GM19397 (cell line): Measurements from ENCODE around the gene ZDHHC12.
"Not testable (repeated sequence)": the region's sequence is repeated elsewhere in the genome, so short reads cannot be mapped to it uniquely, and the experiment has no call there.

Source experiments
- ATAC-seq: cut with Tn5 transposase; IDR thresholded peaks from one replicate; pipeline ENCODE4 v1.9.1; 2021; ENCODE audit warnings: mild to moderate bottlenecking, moderate library complexity; ENCODE audit not compliant: unreplicated experiment

ZDHHC12 gene

GRCh38 chr9:128712451-128713410, 11.2 kb downstream of the ZDHHC12 start:
- no peak for ATAC-seq

- ATAC-seq, result no peak
Observed at GRCh38 chr9:128707446-128707845, 16.5 kb downstream of the ZDHHC12 start.

GRCh38 chr9:128706671-128707381, 17.1 kb downstream of the ZDHHC12 start:
- ATAC-seq, result no peak

- ATAC-seq, result no peak
Observed at GRCh38 chr9:128706045-128706444, 17.9 kb downstream of the ZDHHC12 start.

- no peak for ATAC-seq
Observed at GRCh38 chr9:128705051-128705965, 18.6 kb downstream of the ZDHHC12 start.

- no peak for ATAC-seq
Observed at GRCh38 chr9:128704356-128704670, 19.6 kb downstream of the ZDHHC12 start.

GRCh38 chr9:128703616-128704355, 20.1 kb downstream of the ZDHHC12 start:
- ATAC-seq, result no peak

GRCh38 chr9:128702949-128703615, 20.8 kb downstream of the ZDHHC12 start:
- peak; percentile 19 for ATAC-seq

- peak; percentile 79 for ATAC-seq
Observed at GRCh38 chr9:128702445-128702948, 21.4 kb downstream of the ZDHHC12 start, which contains the start of gene PKN3. PKN3 (plus strand) TSS chr9:128702503; CDS start chr9:128702916, 413 bp downstream.

- ATAC-seq, result no peak
Observed at GRCh38 chr9:128701227-128701854, 22.6 kb downstream of the ZDHHC12 start.

- ATAC-seq, result not testable (repeated sequence)
Observed at GRCh38 chr9:128699096-128699795, 24.7 kb downstream of the ZDHHC12 start.

GRCh38 chr9:128696923-128697707, 26.8 kb downstream of the ZDHHC12 start:
- ATAC-seq, result no peak

- no peak for ATAC-seq
Observed at GRCh38 chr9:128694344-128694743, 29.6 kb downstream of the ZDHHC12 start.

- not testable (repeated sequence) for ATAC-seq
Observed at GRCh38 chr9:128693738-128694137, 30.2 kb downstream of the ZDHHC12 start.

- ATAC-seq, result no peak
Observed at GRCh38 chr9:128690684-128691034, 33.3 kb downstream of the ZDHHC12 start.

GRCh38 chr9:128689820-128690683, 33.9 kb downstream of the ZDHHC12 start:
- ATAC-seq, result no peak

- ATAC-seq, result peak; percentile 26
Observed at GRCh38 chr9:128689293-128689774, 34.6 kb downstream of the ZDHHC12 start.
